Lower lobe of right lung (tissue), 2 donors: Measurements from ENCODE around the gene GPC6. TPM values are rescaled to one million over a fixed set of nuclear protein-coding genes. Genes with fewer than 3 reads are reported as not detected.

ENCODE experiments used
- ATAC-seq, 2 donors: fragments of 200-7000 bp; cut with Tn5 transposase; one replicate each; pipeline ENCODE4 v1.9.1; 2020 to 2022; ENCODE audit warnings: mild to moderate bottlenecking in 2 of 2, moderate library complexity in 2 of 2
- DNase-seq: peaks from one replicate; pipeline ENCODE4 v3.0.0-alpha.2; 2020
- H3K27ac ChIP-seq: fragments of 200-600 bp; one replicate; pipeline ENCODE4 v1.8.0; 2022
- H3K27me3 ChIP-seq: fragments of 200-600 bp; one replicate; pipeline ENCODE4 v1.8.0; 2022; ENCODE audit warnings: low read depth
- H3K36me3 ChIP-seq: fragments of 200-600 bp; one replicate; pipeline ENCODE4 v1.8.0; 2022; ENCODE audit warnings: mild to moderate bottlenecking
- H3K4me1 ChIP-seq: fragments of 200-600 bp; one replicate; pipeline ENCODE4 v1.8.0; 2022
- H3K4me3 ChIP-seq: fragments of 200-600 bp; one replicate; pipeline ENCODE4 v1.8.0; 2022; ENCODE audit warnings: mild to moderate bottlenecking
- H3K9me3 ChIP-seq: fragments of 200-600 bp; one replicate; pipeline ENCODE4 v1.8.0; 2022
- CTCF ChIP-seq: fragments of 200-600 bp; IDR thresholded peaks from one replicate; pipeline ENCODE4 v1.8.0; 2022; ENCODE audit warnings: antibody characterized with exemption, mild to moderate bottlenecking
- intact Hi-C: fragments of 100-400 bp; cut with DNase I; formaldehyde crosslinking; loops from one replicate; pipeline ENCODE4 v1.11.0; 2022
- total RNA-seq: library from RNA; stranded (reverse); fragmentation: NEBNext Ultra II Directional; extraction: Animal tissue kit (Norgen Biotek cat#: 25700); gene quantifications from one replicate; pipeline ENCODE4 v1.2.1, GENCODE V29; 2021
- donor health status: DM: no; HTN: yes; CAD: no; lungs with severe emphysema.

Gene GPC6
- total RNA-seq, 1 donor from 2014 or later, result 5.5 TPM

GRCh38 chr13:94114166-94114565, 887.6 kb downstream of the GPC6 start:
- intact Hi-C loops, result no loop called here
- H3K36me3 ChIP-seq, result no peaks in the 10 kb centered on the region
- no peak overlapping the region for H3K27ac ChIP-seq
- H3K4me3 ChIP-seq, result no peak overlapping the region
- DNase-seq (no peak), ATAC-seq (no peak)
- no peaks in the 10 kb centered on the region for H3K9me3 ChIP-seq
- no peaks in the 10 kb centered on the region for H3K27me3 ChIP-seq
- no peaks in the 10 kb centered on the region for H3K4me1 ChIP-seq
- no peak for TF ChIP-seq CTCF

GRCh38 chr13:94115054-94115453, 888.4 kb downstream of the GPC6 start:
- TF ChIP-seq CTCF, result no peak
- DNase-seq (no peak), ATAC-seq (no peak)
- Histone ChIP-seq H3K27me3 (no peaks in the 10 kb centered on the region), H3K36me3 (no peaks in the 10 kb centered on the region), H3K27ac (no peak overlapping the region), H3K9me3 (no peaks in the 10 kb centered on the region), H3K4me3 (no peak overlapping the region), H3K4me1 (no peaks in the 10 kb centered on the region)
- intact Hi-C loops, result no loop called here

- ATAC-seq, result peak; percentile 64 to 67
Measured at GRCh38 chr13:94119360-94119936, 892.8 kb downstream of the GPC6 start.

GRCh38 chr13:94120878-94121277, 894.3 kb downstream of the GPC6 start:
- no peak for DNase-seq
- ATAC-seq, result no peak
- TF ChIP-seq CTCF, result no peak
- no peaks in the 10 kb centered on the region for H3K9me3 ChIP-seq
- no peak overlapping the region for H3K4me3 ChIP-seq
- H3K27me3 ChIP-seq, result no peaks in the 10 kb centered on the region
- intact Hi-C loops, result no loop called here
- H3K27ac ChIP-seq, result no peak overlapping the region
- no peaks in the 10 kb centered on the region for H3K4me1 ChIP-seq
- no peaks in the 10 kb centered on the region for H3K36me3 ChIP-seq

More at GRCh38 chr13:94119360-94119936, 892.8 kb downstream of the GPC6 start:
- Histone ChIP-seq H3K9me3 (no peaks in the 10 kb centered on the region), H3K36me3 (no peaks in the 10 kb centered on the region), H3K4me1 (no peaks in the 10 kb centered on the region), H3K27me3 (no peaks in the 10 kb centered on the region), H3K4me3 (no peak overlapping the region), H3K27ac (no peak overlapping the region)
- intact Hi-C loops, result no loop called here
- peak; percentile 46 for DNase-seq
- TF ChIP-seq CTCF, result peak; percentile 7

- Histone ChIP-seq H3K9me3 (no peaks in the 10 kb centered on the region), H3K27ac (no peak overlapping the region), H3K4me3 (no peak overlapping the region), H3K27me3 (no peaks in the 10 kb centered on the region), H3K36me3 (no peaks in the 10 kb centered on the region), H3K4me1 (no peaks in the 10 kb centered on the region)
- TF ChIP-seq CTCF, result no peak
- ATAC-seq, result no peak
- intact Hi-C loops, result no loop called here
- no peak for DNase-seq
Measured at GRCh38 chr13:94121686-94122085, 895.1 kb downstream of the GPC6 start.
